ENCODE data around the gene SMYD5. TPM values are rescaled to one million over a fixed set of nuclear protein-coding genes. Genes with fewer than 3 reads are reported as not detected.

SMYD5 gene
- total RNA-seq, 4 donors from 2014 or later, result 17.0 to 38.4 (median 20.0) TPM

- no peaks in the 10 kb centered on the region for H3K9me3 ChIP-seq
- 3% methylated on average over 57 of the region's 87 CpGs for WGBS
- peaks cover 18% of the 10 kb centered on the region for H3K4me1 ChIP-seq
- DNase-seq (ENCODE audit: low spot score in 2 of 2), result no peak
- no peak within 1 kb of the TSS for H3K27ac ChIP-seq
- H3K27me3 ChIP-seq, result peaks cover 80% of the 10 kb centered on the region
- H3K36me3 ChIP-seq, result no peaks in the 10 kb centered on the region
- no peak for TF ChIP-seq POLR2AphosphoS5 (IDR thresholded peaks at IDR 0.05)
- TF ChIP-seq EP300 (IDR thresholded peaks at IDR 0.05), result no peak
- TF ChIP-seq CTCF (IDR thresholded peaks at IDR 0.05), result no peak
- TF ChIP-seq POLR2A (IDR thresholded peaks at IDR 0.05), result no peak
- H3K4me3 ChIP-seq, result peak within 1 kb of the TSS; percentile 44
Measured at GRCh38 chr2:73202156-73203054, 11.6 kb upstream of the SMYD5 start, which contains the start of gene NOTO. Gene NOTO, plus strand, starts transcription at chr2:73202574. Its CDS starts 93 bp downstream, at chr2:73202667.

DNA sequence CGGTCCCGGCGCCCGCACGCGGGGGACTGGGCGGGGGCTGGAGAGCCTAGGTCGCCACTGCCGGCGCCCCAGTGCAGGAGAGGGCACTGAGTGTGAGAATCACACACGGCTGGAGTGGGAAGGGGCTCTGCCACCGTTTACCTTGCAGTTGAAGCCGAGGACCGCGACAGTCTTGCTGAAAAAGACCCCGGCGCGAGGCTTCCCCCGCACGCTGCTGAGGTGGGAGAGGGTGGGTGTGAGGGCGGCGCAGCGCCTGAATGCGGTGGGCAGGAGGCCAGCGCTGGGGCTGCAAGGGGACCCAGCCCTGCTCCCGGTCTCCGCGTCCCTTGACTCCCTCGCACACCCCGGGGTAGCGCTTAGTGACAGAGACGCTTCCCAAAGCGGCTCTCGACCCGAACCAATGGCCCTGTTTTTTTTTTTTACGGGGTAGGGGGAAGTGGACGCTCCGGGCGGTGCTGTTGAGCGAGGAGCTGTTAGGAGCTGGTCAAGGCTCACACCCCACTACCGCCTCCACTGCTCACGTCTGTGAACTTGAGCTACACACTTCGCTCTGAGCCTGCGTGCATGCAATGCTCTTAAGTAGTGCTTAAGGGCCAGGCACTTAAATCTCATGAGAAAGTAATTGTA, 10.9 kb upstream of the SMYD5 start:
- Histone ChIP-seq H3K9me3 (no peaks in the 10 kb centered on the region), H3K27ac (no peak overlapping the region), H3K36me3 (no peaks in the 10 kb centered on the region), H3K27me3 (peaks cover 75% of the 10 kb centered on the region), H3K4me1 (peaks cover 18% of the 10 kb centered on the region), H3K4me3 (peak overlapping the region; percentile 44)
- DNase-seq (ENCODE audit: low spot score in 2 of 2), result no peak
- WGBS, result 2% methylated on average over 35 of the region's 44 CpGs
- no peak for TF ChIP-seq EP300 (IDR thresholded peaks at IDR 0.05)
- no peak for TF ChIP-seq CTCF (IDR thresholded peaks at IDR 0.05)
- TF ChIP-seq POLR2AphosphoS5 (IDR thresholded peaks at IDR 0.05), result no peak
- TF ChIP-seq POLR2A (IDR thresholded peaks at IDR 0.05), result no peak

DNA sequence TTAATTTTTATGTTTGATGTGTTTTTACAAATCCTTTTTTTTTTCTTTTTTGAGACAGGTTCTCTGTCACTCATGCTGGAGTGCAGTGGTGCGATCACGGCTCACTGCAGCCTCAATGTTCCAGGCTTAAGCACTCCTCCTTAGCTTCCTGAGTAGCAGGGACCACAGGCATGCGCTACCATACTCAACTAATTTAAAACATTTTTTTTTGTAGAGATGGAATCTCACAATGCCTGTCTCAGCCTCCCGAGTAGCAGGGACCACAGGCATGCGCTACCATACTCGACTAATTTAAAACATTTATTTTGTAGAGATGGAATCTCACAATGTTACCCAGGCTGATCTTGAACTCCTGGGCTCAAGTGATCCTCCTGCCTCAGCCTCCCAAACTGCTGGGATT, 8.4 kb upstream of the SMYD5 start:
- DNase-seq (ENCODE audit: low spot score in 2 of 2), result no peak
- WGBS, result 58% methylated on average over 6 of the region's 6 CpGs
- no peaks in the 10 kb centered on the region for H3K9me3 ChIP-seq
- peaks cover 57% of the 10 kb centered on the region for H3K27me3 ChIP-seq
- H3K4me3 ChIP-seq, result no peak overlapping the region
- H3K36me3 ChIP-seq, result no peaks in the 10 kb centered on the region
- H3K27ac ChIP-seq, result no peak overlapping the region
- TF ChIP-seq CTCF (IDR thresholded peaks at IDR 0.05), result no peak
- no peak for TF ChIP-seq POLR2AphosphoS5 (IDR thresholded peaks at IDR 0.05)
- no peak for TF ChIP-seq EP300 (IDR thresholded peaks at IDR 0.05)
- no peak for TF ChIP-seq POLR2A (IDR thresholded peaks at IDR 0.05)
- H3K4me1 ChIP-seq, result peaks cover 18% of the 10 kb centered on the region

DNA sequence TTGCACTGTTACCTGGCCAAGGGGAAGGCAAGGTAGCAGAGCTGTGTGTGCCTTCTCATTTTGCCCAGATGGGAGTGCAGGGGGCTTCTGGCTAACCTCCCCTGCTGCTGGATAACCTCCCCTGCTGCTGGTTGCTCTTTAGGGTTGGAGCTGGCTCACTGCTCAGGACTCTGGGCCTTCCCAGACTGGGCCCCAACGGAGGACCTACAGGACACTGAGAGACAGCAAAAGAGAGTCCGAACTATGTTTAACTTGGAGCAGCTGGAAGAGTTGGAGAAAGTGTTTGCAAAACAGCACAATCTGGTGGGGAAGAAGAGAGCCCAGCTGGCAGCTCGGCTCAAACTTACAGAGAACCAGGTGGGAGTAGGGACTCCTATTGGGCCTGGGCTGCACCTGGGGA, 5.8 kb upstream of the SMYD5 start:
- Histone ChIP-seq H3K27me3 (peaks cover 32% of the 10 kb centered on the region), H3K36me3 (no peaks in the 10 kb centered on the region), H3K9me3 (no peaks in the 10 kb centered on the region), H3K4me1 (peaks cover 8% of the 10 kb centered on the region), H3K27ac (no peak overlapping the region), H3K4me3 (no peak overlapping the region)
- TF ChIP-seq EP300 (IDR thresholded peaks at IDR 0.05) (no peak), POLR2A (IDR thresholded peaks at IDR 0.05) (no peak), POLR2AphosphoS5 (IDR thresholded peaks at IDR 0.05) (no peak), CTCF (IDR thresholded peaks at IDR 0.05) (no peak)
- DNase-seq (ENCODE audit: low spot score in 2 of 2), result no peak
- 91% methylated on average over 3 of the region's 3 CpGs for WGBS

DNA sequence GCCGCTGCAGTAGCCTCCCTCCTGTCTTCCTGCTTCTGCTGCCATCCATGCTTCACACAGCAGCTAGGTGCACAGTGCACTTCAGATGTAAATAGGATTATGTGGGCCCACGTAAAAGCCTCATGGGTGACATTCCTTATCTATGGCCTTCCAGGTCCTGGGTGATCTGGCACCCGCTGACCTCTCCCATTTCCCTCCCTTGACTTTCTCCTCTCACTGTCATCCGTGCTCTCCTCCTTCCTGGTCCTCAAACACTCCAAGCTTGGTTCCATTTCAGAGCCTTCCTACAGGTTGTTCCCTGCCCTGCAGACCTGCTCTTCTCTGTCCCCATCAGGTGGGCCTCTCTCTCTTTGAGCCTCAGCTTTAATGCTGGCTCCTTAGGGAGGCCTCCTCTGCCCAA, 4.0 kb upstream of the SMYD5 start:
- Histone ChIP-seq H3K4me1 (peaks cover 15% of the 10 kb centered on the region), H3K27ac (no peak overlapping the region), H3K27me3 (peaks cover 14% of the 10 kb centered on the region), H3K36me3 (no peaks in the 10 kb centered on the region), H3K9me3 (no peaks in the 10 kb centered on the region), H3K4me3 (no peak overlapping the region)
- DNase-seq (ENCODE audit: low spot score in 2 of 2), result no peak
- TF ChIP-seq POLR2A (IDR thresholded peaks at IDR 0.05) (no peak), EP300 (IDR thresholded peaks at IDR 0.05) (no peak), CTCF (IDR thresholded peaks at IDR 0.05) (no peak), POLR2AphosphoS5 (IDR thresholded peaks at IDR 0.05) (no peak)
- 78% methylated on average over 4 of the region's 4 CpGs for WGBS
